T-helper 2 cell treated with Interferon-gamma antibody and Interleukin-4, amounts not matched to agents 100 ng/mL and 5 ng/mL, for 36 hours (primary cell): ENCODE data around the gene FLNB. TPM values are rescaled to one million over a fixed set of nuclear protein-coding genes. Genes with fewer than 3 reads are reported as not detected.

Experiments used
- intact Hi-C: fragments of 100-400 bp; cut with micrococcal nuclease; formaldehyde crosslinking; loops from one replicate; pipeline ENCODE4 v1.15.1; 2023
- total RNA-seq: library from RNA; stranded (reverse); gene quantifications from 2 replicates; pipeline ENCODE4 v1.2.3, GENCODE V29; 2022

The FLNB gene
- total RNA-seq, 1 donor from 2014 or later: 63.1 TPM

DNA sequence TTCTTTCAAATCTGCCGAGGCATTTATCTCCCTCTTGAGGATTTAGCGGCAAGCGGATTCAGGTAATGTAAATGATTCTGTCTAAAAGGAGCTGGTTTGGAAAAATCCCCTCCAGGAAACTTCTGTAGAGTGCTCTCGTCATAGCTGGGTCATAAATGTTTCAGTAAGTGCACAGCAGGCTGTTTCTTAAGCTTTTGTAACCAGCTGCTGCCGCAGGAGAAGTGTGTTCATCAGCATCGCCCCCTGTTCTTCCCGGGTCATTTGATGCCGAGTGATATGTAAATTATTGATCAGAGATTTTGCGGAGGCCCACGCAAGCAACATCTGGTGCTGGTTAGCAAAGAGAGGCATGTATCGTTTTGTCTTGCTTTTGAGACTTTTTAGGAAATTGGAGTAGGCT is 149.5 kb downstream of the FLNB start:
- intact Hi-C loops: no loop called here

- intact Hi-C loops: no loop called here
Observed at GRCh38 chr3:58158442-58159153, 150.4 kb downstream of the FLNB start.

DNA sequence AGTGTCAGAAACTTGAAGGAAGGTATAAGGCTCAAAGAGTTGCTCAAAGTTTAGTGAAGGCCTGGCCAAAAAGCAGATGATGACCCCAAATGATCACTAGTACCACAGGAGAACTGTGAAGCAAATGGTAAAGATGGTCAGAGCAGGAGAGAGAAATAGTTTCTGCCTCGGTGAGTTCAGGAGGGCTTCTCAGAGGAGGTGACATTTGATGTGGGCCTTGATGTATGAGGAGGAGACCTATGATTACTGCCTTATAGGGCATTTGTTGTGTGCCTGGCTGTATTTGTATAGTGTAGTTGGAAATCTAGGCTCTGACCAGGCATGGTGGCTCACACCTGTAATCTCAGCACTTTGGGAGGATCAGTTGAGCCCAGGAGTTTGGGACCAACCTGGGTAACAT is 152.2 kb downstream of the FLNB start:
- intact Hi-C loops: no loop called here

DNA sequence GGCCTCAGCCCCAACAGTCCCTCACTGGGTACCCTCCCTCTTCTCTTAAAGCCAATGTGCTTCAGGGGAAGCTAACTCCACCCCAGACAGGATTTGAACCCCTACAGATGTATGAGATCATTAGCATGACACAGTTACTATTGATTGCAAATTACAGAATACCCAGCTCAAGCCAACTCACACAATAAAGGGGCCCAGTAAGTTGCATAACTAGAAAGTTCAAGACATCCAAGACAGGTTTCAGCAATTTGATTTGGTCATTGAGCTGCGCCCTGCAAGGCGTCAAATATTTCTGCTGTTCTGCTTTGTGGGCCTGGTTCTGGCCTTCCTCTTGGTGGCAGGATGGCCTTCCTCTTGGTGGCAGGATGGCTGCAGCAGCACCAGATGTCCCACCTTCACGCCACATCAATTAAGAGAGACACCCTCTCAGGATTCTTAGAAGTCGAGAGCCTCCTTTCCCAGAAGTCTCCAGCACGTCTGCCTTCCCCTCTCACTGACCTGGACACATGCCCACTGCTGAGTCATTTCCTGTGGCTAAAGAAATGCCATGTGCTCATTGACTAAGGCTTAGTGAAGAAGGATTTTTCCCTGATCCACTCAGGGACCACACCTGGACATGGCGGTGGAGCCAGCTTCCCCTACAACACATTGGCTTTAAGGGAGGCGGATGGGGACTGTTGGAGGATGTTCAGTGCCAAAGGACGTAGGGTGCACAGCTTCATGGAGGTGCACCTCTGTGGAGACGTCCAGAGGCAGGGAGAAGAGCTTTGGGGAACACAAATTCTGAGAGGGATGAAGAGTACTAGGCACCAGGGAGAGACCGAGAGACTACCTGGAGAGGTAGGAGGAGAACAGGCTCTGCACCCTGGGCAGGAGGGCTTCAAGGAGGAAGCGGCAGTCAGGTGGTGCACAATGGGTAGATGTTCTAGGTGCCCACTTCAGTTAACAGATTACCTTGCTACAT is 153.5 kb downstream of the FLNB start:
- intact Hi-C loops: no loop called here

DNA sequence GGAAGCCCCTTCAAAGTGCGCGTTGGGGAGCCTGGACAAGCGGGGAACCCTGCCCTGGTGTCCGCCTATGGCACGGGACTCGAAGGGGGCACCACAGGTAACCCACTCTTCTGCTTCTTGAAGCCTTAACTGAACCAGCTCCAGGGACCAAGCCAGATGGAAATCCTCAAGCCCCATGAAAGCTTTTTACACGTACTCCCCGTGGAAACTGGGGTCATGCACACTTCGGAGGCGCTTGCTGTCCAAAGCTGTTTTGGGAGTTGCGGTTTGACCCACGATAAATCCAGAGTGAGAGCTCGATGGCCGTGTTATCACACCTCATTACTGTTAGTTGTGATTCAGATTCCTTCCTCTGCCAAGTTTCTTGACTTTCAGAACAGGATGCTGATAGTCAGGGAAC is 155.0 kb downstream of the FLNB start:
- intact Hi-C loops: no loop called here

- intact Hi-C loops: no loop called here
Observed at GRCh38 chr3:58164199-58164879, 156.1 kb downstream of the FLNB start.

DNA sequence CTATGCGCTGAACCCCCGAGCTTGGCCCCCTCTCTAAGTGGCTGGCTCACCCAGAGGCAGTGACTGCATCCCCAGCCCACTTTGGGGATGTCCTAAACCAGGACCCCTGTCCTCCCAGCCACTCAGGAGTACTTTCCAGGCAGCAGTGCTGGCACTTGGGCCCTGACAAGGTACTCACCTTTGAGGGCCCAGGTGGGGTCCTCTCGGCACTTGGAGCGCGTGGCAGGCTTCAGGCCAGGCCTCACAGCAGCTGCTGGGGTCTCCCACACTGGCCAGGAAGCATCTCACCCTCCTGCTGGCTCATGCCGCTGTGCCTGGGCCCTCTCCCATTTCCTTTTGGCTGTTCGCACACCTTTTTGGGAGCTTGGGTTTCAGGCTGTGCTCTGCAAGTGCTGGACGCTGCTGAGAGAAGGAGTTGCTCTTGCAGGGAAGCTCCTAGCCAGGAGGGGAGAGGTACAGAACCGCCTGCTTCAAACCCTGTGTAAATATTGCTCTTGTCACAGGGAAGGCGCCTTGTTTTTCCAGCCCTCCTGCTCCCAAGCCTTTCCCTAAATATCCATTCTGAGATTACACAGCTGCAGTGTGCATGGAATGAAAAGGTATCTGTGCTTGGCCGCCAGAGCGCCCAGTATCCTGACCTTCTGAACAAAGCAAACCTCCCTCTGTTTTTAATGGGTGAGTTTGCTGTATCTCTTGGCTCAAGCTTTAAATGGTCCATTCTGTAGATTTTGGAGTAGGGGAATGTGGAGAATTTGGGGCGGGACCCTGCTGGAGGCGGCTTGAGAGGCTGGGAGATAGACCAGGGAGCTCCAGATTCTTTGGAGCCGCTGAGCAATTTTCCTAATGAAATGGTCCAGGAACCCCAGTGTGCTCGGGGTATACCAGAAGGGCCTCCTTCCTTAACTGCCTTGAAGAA is 156.9 kb downstream of the FLNB start:
- intact Hi-C loops: no loop called here

DNA sequence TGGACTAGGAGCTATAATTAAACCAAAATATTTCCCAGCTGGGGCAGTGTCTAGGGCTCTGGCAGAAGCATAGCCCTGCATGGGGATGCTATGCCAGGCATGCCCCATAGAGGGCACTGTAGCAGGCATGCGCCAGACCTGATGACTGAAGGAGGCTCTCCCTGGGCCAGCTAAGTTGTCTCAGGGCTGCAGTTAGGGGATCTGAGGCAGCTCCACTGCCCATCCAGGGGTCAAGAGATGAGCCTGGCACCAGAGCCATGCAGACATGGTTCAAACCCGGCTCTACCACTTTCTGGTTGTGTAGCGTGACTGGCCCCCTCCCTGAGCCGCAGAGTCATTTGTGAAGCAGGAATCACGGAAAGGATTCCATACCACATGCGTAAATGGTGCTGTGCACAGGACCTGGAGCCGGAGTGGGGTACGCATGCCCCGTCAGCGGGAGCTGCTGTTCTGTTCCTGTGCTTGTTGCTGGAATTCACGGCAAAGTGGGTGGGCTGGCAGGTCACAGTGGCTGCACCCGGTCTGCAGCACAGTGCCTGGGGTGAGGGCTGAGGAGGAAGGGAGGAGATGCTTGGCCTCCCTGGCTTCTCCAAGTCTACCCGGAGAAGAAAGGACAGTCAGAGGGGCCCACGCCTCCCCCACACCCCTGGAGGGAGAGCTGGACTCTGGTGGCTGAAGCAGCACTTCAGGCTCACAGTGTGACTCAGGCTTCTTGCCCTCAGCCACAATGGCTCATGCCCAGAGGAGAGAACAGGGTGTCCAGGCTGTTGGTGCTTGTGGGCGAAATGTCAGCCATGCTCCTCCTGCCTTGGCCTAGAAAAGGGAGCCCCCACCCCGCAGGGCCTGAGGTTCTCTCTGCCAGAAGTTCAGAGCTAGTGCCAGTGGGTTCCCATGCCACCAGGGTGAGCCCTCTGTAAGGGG is 159.5 kb downstream of the FLNB start:
- intact Hi-C loops: loop anchor here (2.0 kb wide), 1 partner anchor 159 kb away; the partner anchor contains the start of gene FLNB

DNA sequence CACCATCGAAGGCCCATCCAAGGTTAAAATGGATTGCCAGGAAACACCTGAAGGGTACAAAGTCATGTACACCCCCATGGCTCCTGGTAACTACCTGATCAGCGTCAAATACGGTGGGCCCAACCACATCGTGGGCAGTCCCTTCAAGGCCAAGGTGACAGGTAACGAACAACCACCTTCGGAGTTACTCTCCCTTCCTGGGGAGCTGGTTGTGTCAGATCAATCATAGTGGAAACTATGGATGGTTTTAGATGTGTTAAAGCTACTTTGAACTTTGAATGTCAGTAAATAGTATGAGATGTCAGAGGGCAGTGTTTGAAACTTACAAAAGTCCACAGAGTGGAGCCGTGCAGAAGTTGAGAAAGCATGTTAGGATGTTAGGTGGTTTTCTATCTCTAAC is 160.3 kb downstream of the FLNB start:
- intact Hi-C loops: no loop called here

DNA sequence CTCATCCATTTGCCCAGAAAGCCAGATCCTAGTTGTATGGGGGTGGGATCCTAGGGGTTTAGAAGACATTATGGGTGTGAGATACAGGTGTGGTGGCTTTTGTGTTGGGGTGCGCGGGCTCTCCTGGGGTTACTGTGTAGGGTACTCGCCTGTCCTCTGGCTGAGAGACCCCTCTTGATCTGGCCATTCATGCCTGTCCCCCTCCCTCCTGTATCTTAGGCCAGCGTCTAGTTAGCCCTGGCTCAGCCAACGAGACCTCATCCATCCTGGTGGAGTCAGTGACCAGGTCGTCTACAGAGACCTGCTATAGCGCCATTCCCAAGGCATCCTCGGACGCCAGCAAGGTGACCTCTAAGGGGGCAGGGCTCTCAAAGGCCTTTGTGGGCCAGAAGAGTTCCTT is 161.1 kb downstream of the FLNB start:
- intact Hi-C loops: no loop called here

- intact Hi-C loops: no loop called here
Observed at GRCh38 chr3:58170376-58170775, 162.2 kb downstream of the FLNB start.

DNA sequence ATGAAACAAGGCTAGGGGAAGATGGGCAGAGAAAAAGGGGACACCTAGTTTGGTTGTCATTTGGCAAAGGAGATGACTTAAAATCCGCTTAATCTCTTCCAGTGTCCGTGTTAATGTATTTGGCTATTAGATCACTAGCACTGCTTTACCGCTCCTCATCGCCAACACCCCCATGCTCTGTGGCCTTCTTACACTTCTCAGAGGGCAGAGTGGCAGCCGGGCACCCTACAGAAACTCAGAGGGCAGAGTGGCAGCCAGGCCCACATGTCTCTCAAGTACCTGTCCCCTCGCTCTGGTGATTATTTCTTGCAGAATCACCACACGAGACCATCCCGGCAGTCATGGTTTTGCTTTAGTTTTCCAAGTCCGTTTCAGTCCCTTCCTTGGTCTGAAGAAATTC is 162.9 kb downstream of the FLNB start:
- intact Hi-C loops: no loop called here

DNA sequence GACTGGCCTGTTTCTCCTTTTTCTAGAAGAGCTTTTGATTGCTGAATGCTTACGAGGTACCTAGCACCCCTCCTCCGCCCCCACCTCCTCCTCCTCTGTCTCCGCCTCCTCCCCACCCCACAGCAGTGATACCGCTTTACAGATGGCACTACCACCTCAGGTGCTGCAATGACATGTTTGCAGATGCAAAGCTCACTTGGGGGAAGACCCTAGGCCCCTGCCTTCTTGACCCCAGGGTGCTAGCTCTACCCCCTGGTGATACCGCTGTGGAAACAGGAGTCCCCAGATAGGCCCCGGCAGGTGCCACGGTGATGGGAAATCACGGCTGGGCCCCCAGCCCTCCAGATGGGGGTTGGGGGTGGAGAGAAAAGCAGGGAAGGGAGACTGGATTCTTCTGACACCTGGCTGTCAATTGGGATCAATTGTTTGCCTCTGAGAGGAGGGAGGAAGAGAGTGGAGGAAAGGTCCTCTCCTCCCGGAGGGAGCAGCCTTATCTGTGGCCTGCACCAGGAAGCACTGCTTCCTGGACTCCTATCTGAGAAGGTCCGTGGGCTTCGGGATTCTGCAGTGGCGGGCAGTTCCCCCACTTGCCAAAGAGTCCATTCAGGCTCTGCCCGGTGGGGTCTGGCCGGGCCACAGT is 164.9 kb downstream of the FLNB start:
- intact Hi-C loops: no loop called here

- intact Hi-C loops: no loop called here
Observed at GRCh38 chr3:58173669-58174398, 165.6 kb downstream of the FLNB start.

DNA sequence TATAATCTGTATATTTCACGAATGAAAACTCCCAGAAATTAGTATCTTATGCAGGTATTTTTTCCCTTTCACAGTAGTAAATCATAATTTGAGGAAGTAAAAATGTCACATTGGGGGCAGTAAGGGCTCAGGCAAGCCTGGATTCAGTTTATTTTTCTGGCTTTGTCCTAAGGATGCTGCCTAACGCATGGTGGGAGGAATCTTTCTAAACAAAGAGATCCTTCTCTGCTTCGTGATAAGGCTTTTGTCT is 166.9 kb downstream of the FLNB start:
- intact Hi-C loops: loop anchor here (5.0 kb wide), 1 partner anchor 213 kb away; no protein-coding TSS in a partner anchor

GRCh38 chr3:58175437-58176184 is 167.4 kb downstream of the FLNB start:
- intact Hi-C loops: loop anchor here (5.0 kb wide), 1 partner anchor 213 kb away; no protein-coding TSS in a partner anchor

GRCh38 chr3:58176185-58176530 is 167.9 kb downstream of the FLNB start:
- intact Hi-C loops: loop anchor here (5.0 kb wide), 1 partner anchor 214 kb away; no protein-coding TSS in a partner anchor
